HG03558 (cell line): ENCODE data around the gene TOLLIP.

Experiments used
- ATAC-seq: cut with Tn5 transposase; IDR thresholded peaks from one replicate; pipeline ENCODE4 v1.9.1; 2021; ENCODE audit warnings: moderate number of reproducible peaks; ENCODE audit not compliant: unreplicated experiment; ENCODE audit errors: extremely low read depth

Gene TOLLIP

DNA sequence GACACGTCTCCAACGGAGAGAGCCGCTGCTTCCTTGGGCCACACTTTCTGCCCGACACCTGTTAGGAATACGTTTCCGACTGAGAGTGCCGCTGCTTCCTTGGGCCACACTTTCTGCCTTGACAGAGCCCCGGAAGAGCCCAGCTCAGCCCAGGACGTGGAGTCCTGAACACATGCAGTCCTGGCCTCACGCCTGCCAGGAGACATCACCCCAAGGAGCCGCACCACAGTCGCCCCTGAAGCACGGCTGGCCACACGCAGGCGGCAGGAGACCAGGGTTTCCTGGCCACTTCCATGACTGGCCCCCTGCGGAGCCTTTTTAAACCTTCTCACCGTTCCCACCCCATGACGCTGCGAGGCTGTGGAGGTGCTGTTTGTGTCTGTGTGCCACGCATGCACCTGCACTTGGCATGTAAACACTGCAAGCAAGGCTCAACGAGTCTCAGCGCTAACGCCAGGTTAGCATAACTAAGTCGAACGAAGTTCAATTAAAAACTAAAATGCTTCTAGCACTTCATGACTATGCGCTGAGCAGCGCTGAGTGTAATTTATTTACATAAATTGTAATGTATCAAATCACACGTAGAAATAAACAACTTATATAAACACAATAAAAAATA is 8.8 kb downstream of the TOLLIP start:
- no peak for ATAC-seq

DNA sequence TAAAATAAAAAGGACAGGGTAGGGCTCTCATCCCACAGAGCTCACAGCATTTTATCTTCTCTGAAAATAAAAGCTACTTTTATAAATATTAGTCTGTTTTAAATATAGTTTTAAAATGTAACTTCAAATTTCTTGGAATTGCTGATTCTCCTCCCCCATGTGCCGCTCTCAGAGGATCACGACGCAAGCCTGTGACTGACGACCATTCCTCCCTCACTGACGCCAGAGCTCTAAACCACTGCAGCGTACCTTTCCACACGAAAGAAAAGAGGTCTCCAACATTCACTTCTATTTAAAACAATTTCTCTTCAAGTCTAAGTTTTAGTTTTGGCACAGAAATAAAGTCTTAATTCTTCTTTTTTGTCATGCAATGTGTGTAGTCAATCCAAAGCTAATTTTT is 9.3 kb downstream of the TOLLIP start:
- no peak for ATAC-seq

DNA sequence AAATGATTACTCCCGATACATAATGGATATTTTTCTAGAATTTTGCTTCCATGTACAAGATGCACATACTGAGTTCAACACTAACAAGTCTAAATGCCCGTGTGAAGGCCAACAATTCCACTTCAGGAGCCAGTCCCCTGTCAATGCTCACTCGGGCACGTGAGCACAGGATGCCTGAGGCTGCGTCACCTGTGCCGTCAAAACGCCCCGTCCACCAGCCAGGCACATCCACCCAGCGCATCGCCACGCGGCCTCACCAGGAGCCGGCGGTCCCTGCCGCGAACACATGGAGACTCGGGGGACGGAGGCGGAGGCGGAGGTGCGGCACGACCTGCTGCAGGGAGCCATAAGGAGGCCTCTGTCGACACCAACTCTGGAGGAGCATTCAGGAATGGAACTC is 9.8 kb downstream of the TOLLIP start:
- ATAC-seq, result no peak

DNA sequence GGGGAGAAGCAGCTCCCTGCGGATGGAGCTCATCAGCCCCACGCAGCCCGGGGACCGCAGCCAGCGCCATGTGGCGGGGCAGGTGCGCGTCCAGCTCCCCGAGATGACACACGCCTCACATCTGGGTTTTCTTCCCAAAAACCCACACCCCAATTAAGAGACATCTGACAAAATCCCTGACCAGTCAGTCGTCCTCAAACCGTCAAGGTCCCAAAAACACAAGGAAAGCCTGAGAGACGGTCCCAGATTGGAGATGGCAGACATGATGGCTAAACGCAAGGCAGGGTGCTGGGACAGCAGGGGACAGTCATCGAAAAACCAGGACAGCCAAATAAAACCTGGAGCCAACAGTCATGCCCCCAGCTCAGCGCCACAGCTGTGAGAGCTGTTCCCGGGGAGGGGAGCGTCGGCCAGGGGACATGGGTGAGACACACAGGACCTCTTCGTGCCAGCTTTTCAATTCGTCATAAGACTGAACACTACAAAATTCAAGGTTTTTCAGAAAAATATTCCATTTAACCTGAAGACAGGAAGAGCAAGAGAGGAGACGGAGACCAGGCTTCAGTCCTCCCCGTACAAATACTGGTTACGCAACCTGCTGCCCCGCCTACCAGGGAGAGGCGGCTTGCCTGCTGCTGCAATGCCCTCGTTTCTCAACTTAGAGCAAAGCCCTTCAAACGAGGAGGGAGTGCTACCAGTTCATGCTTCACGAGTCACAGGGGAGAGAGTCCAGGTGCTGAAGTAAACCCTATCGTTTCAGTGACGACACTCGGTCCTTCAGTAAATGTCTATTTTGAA is 10.5 kb downstream of the TOLLIP start:
- ATAC-seq, result no peak

DNA sequence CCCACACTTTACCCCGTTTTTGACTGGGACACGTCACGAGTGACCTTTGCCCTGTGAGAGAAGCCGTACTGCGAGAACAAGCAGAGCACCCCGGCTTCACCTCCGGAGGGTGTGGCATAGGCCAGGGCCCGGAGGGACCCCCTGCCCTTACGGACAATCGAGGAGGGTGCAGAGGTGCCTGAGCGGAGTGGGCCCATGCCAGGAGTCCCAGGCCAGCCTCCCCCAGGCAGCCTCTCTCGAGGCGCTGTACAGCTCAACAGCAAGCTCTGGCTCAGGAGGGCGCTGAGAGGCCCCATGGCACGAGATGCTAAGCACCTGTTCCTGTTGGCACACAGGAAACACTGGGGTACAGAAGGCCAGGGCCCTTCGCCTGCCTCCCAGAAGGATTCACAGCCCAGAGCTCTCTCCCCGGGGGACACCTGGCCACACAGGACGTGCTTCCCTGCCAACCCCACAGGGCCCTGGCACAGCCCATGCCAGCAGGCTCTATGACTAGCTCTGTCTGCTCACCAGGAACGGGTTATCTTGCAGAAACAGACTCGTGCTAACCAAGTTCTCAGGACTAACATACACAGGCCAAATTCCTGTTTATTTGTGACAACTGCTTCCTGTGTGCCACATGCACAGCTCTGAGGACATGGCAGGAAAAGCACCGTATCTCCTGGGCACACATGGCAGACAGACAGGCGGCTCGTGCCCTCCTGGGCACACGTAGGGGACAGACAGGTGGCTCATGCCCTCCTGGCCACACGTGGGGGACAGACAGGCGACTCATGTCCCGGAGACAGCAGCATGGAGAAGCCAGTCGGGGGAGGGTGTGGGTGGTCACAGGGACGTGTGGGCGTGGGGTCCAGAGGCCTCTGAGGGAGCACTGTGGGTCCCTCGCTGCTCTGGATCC is 11.6 kb downstream of the TOLLIP start:
- no peak for ATAC-seq

DNA sequence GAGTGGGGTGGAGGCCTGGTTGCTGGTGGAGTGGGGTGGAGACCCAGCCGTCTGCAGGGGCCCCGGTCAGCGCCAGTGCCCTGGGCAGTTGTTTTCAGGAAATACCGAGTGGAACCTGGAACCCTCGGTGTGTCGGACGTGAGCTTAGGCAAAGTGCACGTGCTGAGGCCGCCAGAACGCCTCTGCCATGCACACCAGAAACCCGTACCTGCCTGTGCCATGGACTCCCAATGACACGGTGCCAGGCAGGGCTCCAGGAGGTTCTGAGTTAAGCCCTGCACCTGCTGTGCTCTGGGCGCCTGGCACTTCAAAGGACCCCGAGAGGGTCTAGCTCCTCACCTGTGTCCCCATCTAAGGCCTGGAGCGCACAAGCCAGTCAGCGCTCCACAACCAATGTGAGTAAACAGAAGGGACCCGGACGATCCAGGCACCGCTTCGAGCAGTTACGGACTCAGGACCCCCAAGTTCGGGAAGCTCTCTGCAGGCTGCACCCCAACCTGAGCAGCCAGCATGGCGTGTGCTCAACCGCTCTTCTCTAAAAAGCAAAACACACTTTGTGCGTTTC is 12.3 kb downstream of the TOLLIP start:
- ATAC-seq, result no peak

DNA sequence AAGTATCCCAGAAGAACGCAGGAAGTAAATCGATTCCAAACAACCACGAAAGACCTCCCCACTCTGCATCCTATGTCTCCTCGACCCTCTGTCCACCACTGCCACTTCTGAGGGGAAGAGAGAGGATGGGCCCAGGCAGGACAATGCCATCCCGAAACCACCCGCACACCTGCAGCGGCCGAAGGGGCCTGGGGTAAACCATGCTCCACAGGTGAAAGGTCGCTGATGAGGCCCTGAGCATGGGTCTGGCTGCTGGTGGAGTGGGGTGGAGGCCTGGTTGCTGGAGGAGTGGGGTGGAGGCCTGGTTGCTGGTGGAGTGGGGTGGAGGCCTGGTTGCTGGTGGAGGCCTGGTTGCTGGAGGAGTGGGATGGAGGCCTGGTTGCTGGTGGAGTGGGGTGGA is 13.1 kb downstream of the TOLLIP start:
- ATAC-seq, result no peak

DNA sequence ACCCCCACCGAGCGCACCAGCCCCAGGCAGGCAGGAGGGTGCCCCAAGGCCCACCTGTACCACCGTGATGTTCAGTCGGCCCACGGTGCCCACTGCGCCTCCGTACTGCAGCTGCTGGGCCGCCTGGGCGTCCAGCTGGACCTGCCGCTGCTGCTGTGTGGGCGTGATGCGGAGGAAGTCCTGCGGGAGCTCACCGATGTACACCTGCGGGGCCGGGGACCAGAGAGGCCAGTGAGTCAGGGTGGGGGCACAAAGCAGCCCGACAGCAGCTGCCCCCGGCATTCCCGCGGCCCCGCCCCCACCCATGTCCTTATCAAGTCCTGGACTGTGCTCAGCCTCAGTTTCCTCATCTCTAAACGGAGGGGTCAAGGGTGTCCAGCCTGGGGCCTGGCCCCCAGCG is 13.8 kb downstream of the TOLLIP start:
- no peak for ATAC-seq

DNA sequence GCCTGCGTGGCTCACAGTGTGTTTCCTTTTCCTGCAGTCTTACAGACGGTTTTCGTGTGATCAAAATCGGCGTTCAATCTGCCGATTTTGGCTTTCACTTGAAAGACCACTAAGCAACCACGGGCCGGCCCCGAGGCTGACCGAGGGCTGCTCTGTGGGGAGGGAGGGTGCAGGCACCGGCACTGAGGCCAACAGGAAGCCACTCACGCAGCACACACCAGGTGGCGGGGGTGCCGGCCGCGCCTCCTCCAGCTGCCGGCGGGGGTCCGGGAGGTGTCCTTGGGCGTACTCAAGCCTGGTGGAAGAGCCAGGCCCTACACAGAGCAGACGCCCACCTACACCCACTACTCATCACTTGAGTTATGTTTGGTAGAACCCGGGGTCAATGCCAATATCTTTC is 14.3 kb downstream of the TOLLIP start:
- ATAC-seq, result no peak

DNA sequence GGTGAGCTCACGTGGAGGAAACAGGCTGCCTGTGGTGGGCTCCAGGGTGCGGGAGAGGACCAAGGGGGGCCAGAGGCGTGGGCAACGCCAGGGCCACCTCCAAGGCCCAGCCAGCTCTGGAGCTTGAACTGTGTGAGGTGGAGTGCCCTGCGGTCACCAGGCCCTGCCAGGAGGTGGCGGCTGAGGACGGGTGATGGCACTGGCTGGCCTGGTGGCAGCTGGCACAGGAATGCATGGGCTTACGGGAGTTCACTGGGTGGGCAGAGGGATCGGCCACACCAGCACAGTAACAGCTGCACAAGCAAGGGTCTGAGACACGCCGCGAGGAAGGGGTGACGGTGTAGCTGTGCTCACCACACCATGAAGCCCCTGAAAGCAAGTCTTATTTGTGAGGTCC is 15.8 kb downstream of the TOLLIP start:
- ATAC-seq, result no peak

DNA sequence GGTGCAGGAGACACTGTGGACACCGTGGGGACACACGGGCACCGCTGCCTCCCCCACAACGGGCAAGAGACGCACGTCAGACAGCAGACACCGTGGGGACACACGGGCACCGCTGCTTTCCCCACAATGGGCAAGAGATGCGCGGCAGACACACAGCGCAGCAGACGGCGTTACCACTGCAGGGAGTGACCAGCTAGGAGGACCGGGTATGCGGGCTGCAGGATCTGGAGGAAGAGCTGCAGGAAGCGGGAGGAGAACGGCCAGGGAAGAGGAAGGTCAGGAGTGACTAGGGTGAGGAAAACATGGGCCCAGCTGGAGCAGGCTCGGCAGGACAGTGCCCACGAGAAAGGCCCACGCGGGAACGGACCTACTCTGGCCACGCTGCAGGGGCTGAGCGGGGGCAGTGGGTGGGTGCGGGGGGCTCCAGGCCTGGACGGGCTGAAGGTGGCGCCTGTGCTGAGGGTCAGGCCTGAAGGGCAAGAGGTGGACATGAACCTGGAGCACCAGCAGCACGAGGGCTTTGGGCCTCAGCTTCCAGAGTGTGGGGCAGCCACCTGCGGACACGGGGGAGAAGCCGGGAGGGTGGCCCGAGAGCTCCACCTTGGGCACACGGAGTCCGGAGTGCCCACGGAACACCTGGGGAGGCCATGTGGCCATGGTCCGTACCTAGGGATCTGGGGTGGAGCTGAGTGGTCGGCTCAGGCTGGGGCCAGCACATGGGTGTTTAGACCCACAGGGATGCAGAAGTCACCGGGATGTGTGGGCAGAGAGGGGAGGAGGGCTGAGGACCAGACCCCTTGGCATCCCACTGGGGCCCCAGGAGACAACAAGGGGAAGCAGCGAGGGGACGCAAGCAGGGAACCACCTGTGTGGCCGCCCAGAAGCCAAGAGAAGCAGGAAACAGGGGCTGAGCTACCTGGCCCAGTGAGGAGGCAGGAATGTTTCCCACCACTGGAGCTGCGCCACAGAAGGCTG is 16.5 kb downstream of the TOLLIP start:
- ATAC-seq, result no peak

DNA sequence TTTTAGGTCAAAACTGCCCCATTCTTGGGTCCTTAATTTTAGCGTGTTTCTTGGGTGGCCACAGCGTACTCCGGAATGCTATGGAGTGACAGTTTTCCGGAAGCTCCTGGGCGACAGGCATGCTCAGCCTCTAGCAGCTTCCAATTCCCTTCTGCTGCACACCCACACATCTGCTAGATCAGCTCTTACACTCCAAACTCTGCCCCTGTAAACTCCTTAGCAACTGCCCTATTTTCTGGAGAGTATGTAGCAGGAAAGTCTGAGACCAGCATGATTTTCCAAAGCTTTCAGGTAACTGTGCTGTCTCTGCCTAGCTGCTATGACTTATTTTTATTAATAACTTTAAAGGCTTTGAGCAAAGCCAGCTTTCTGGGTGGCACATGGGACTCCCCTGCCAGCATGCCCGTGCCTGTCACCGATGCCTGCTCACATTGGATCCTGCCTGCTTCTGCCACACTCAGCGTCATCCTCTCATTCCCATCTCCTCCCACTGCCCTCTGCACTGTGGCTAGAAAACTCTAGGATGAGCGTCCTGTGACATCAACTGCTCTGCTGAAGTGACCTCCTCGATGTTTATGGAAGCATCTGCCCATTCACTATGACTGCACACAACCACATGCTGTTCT is 17.3 kb downstream of the TOLLIP start:
- no peak for ATAC-seq

DNA sequence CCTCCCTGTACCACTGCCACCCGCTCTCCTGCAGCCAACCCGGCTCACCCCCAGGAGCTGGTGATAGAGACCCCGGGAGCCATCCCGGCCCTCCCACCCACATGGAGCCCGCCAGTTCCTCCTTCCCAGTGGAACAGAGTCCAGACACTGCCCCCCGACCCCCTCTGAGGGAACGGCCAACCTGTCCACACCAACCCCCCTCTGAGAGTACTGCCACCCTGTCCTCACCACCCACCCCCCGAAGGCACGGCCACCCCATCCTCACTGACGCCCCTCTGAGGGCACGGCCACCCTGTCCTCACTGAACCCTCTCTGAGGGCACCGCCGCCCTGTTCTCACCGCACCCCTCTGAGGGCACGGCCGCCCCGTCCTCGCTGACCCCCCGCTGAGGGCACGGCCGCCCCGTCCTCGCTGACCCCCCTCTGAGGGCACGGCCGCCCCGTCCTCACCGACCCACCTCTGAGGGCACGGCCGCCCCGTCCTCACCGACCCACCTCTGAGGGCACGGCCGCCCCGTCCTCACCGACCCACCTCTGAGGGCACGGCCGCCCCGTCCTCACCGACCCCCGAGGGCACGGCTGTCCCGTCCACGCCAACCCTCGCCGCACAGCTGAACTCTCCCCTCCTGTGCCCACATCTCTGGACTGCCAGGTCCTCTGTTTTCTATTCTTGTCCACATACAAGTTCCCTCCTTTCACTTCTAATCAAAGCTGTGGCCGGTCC is 18.0 kb downstream of the TOLLIP start:
- ATAC-seq, result no peak

DNA sequence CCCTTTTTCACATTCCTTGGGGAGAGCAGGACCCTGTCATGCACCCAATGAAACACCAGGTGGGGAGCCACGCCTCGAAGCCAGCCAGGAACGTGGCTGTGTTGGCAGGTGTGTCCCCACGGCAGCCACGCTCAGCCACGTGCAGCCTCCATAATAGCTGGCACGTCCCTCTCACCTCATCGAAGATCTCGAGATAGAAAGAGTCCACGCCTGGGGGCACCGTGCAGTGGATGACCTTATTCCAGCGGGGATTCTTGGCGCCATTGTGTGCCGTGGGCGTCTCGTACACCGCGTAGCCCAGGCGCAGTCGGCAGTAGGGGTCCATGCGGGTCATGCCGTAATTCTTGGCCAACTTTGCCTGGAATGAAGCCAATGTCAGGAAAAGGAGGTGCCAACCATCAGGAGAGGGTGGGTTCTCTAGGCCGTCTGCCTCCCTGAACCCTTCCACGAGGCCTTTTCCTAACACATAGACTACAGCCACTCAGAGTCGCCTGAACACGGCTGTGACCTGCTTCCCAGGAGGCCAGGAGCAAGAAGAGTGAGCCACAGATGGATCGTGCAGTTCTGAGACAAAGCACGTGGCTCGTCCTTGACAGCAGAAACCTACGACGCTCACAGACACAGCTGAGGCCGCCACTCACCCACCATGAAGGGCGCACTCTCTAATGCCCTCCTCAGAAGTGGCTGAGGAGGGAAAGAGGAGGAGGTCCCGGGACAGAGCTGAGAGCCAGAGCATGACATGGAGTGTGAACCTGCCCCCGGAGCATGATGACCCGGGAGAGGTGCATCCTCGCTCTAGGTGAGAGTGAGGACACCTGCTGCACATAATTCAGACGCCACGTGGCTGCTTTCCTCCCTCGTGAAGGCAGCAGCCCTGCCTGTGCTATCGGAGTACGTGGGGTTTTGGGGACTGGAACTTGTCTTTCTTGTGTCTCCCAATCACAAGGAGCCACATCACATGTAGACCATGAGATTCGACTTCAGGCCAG is 19.1 kb downstream of the TOLLIP start:
- ATAC-seq, result no peak

DNA sequence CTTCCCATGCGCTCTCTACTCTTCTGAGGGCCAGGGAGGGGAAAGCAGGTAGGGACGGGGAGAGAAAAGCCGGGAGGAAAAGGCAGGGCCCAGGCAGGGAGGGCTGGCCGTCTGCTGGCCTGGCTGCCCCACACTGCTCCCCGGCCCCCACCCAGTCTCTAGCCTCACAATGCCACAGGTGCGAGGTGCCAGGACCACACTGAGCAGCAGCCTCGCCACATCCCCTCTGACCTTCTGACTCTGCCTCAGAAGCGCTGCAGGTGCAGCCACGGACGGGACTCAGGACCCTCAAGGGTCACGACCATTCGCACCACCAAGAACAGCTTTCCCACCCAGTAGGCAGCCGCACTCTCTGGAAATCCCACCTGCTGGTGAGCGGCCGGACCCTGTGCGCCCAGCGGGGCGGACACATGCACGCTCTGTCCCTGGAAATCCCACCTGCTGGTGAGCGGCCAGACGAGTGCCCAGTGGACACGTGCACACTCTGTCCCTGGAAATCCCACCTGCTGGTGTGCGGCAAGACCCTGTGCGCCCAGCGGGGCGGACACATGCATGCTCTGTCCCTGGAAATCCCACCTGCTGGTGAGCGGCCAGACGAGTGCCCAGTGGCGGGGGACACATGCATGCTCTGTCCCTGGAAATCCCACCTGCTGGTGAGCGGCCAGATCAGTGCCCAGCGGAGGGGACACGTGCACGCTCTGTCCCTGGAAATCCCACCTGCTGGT is 20.1 kb downstream of the TOLLIP start:
- no peak for ATAC-seq

DNA sequence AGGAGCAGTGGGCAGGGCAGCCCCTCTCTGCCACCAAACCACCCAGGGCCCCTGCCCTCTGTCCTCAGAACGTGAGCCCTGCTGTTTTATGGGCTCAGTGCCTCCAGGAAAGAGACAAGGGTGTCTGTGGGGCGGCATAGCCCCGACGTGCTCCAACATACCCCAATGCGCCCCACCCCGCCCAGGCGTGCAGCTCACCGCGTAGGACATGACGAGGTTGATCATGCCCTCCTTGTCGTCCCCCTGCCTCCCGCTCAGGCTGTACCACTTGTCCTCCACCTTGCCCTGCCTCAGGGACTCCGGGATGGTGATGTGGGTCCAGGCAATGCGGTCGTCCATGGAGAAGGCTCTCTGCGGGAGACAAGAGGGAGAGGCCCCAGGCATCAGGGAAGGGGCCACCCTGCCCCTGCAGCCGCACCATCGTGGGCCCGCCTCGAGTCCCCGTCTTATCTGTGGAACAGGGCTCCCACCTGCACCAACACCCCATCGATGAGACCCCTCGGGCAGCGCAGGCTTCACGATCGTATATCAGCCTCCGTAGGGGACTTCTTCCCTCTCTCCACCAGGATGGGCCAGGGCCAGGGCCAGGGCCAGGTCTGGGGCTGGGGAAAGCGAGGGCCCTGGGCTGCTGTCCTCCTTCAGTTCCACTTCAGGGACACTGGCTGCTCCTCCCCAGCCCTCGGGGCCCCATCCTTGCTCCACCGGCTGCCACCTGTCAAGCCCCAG is 20.8 kb downstream of the TOLLIP start:
- no peak for ATAC-seq
